ENCODE data around the gene COL6A2. TPM values are rescaled to one million over a fixed set of nuclear protein-coding genes. Genes with fewer than 3 reads are reported as not detected.

Gene COL6A2
- total RNA-seq, 1 experiment from 2014 or later = 87.0 TPM

DNA sequence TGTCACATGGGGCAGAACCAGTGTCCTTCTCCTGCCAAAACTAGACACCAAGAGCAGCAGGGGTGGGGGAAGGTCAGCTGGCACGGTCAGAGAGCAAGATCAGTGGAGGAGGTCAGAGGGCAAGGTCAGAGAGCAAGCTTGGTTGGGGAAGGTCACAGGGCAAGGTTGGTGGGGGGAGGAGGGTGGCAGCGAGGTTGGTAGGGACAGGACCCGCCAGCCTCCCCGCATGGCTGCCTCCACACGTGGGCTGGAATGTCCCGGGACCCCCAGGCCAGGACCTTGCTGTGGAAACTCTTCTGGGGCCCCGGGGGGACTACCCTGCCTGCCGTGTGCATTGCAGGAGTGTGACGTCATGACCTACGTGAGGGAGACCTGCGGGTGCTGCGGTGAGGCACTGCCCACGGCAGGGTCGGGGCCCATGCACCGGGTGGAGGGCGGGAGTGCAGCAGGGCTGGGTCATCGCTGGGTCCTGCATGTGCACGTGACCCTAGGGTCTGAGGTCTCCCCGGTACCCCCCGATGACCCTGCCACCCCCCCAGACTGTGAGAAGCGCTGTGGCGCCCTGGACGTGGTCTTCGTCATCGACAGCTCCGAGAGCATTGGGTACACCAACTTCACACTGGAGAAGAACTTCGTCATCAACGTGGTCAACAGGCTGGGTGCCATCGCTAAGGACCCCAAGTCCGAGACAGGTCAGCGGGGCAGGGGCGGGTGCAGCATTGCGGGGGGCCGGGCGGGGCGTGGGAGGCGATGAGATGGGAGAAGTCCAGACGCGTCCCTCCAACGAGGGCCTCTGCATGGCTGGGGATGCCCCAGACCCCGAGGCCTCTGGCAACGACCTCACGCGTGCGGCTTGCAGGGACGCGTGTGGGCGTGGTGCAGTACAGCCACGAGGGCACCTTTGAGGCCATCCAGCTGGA, 27.3 kb downstream of the COL6A2 start:
- Histone ChIP-seq H3K79me2 (ENCODE audit: insufficient read depth, low read length) (no peaks in the 10 kb centered on the region), H3K27ac (ENCODE audit: low read depth, low read length) (no peak overlapping the region), H3K9me2 (ENCODE audit: insufficient read depth) (no peaks in the 10 kb centered on the region), H3K36me3 (ENCODE audit: control insufficient read depth in 1 of 2, insufficient read depth in 2 of 2, low read length in 2 of 2) (no peaks in the 10 kb centered on the region; a peak in 1 of 4 replicates), H2AFZ (ENCODE audit: low read depth, low read length, poor library complexity, severe bottlenecking) (no peak overlapping the region), H3K9me3 (ENCODE audit: control insufficient read depth in 1 of 2, insufficient read depth in 1 of 2, low read depth in 1 of 2, low read length in 2 of 2) (no peaks in the 10 kb centered on the region), H3K9ac (ENCODE audit: low read length) (no peak overlapping the region), H4K20me1 (ENCODE audit: insufficient read depth) (no peaks in the 10 kb centered on the region), H3K4me1 (ENCODE audit: control insufficient read depth in 1 of 2, insufficient read depth in 2 of 2, low read length in 2 of 2) (no peaks in the 10 kb centered on the region), H3K4me2 (ENCODE audit: low read length) (no peak overlapping the region), H3K4me3 (replicated peaks in 1 of 2; ENCODE audit: low read depth in 1 of 2, low read length in 2 of 2) (no peak overlapping the region), H3K27me3 (ENCODE audit: insufficient read depth, low read length) (no peaks in the 10 kb centered on the region)
- ATAC-seq = no peak
- no peak for DNase-seq (ENCODE audit: low read depth, low spot score)
- POLR2A ChIA-PET = no interaction called here
- CTCF ChIA-PET = interaction anchor here (0.6 kb wide), 1 partner anchor 510 kb away, joined by 3 read pairs; the partner anchor contains the start of gene PRMT2
- RAD21 ChIA-PET (ENCODE audit: low non-redundant PET in 1 of 2, low total read pairs in 2 of 2, uncharacterized antibody in 2 of 2, unreplicated experiment in 2 of 2) = no interaction called here
- TF ChIP-seq EZH2 (IDR thresholded peaks at IDR 0.05) (no peak), EGR1 (IDR thresholded peaks at IDR 0.05; ENCODE audit: low read depth) (no peak), TCF7L2 (IDR thresholded peaks at IDR 0.05; ENCODE audit: borderline replicate concordance, extremely low read depth, insufficient read depth, insufficient read length) (no peak), REST (IDR thresholded peaks at IDR 0.05; ENCODE audit: low read depth) (no peak), SP1 (IDR thresholded peaks at IDR 0.05; ENCODE audit: low read depth) (no peak), SRF (IDR thresholded peaks at IDR 0.05; ENCODE audit: low read depth) (no peak), JUND (IDR thresholded peaks at IDR 0.05) (no peak), ZFX (IDR thresholded peaks at IDR 0.05) (no peak), ZBTB33 (IDR thresholded peaks at IDR 0.05; ENCODE audit: extremely low read depth, insufficient replicate concordance, low read length) (no peak), FOSL1 (IDR thresholded peaks at IDR 0.05; ENCODE audit: low read depth) (no peak), SIN3A (IDR thresholded peaks at IDR 0.05; ENCODE audit: low read depth) (no peak), ELF1 (IDR thresholded peaks at IDR 0.05; ENCODE audit: borderline replicate concordance, low read depth) (no peak), ATF3 (IDR thresholded peaks at IDR 0.05) (no peak), YY1 (IDR thresholded peaks at IDR 0.05; ENCODE audit: extremely low read depth, insufficient replicate concordance, low read depth, low read length) (no peak), ZNF274 (IDR thresholded peaks at IDR 0.05; ENCODE audit: low read depth, low read length) (no peak), POLR2AphosphoS5 (IDR thresholded peaks at IDR 0.05; ENCODE audit: low read depth, low read length) (no peak)
- TF ChIP-seq, protein P1, sequence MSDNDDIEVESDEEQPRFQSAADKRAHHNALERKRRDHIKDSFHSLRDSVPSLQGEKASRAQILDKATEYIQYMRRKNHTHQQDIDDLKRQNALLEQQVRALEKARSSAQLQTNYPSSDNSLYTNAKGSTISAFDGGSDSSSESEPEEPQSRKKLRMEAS (IDR thresholded peaks at IDR 0.05) = no peak
- TF ChIP-seq, protein P2, sequence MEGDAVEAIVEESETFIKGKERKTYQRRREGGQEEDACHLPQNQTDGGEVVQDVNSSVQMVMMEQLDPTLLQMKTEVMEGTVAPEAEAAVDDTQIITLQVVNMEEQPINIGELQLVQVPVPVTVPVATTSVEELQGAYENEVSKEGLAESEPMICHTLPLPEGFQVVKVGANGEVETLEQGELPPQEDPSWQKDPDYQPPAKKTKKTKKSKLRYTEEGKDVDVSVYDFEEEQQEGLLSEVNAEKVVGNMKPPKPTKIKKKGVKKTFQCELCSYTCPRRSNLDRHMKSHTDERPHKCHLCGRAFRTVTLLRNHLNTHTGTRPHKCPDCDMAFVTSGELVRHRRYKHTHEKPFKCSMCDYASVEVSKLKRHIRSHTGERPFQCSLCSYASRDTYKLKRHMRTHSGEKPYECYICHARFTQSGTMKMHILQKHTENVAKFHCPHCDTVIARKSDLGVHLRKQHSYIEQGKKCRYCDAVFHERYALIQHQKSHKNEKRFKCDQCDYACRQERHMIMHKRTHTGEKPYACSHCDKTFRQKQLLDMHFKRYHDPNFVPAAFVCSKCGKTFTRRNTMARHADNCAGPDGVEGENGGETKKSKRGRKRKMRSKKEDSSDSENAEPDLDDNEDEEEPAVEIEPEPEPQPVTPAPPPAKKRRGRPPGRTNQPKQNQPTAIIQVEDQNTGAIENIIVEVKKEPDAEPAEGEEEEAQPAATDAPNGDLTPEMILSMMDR (IDR thresholded peaks at IDR 0.05 in 2 of 3, conservative IDR thresholded peaks at IDR 0.05 in 1 of 3; ENCODE audit: borderline replicate concordance in 1 of 3, insufficient read depth in 1 of 3, low read depth in 2 of 3, low read length in 2 of 3) = no peak
- no TSS peak for BruUV-seq (replicated peaks)
- intact Hi-C loops (cut with micrococcal nuclease) = no loop called here

Data from HCT116 (cell line).